Regular cardiac myocyte (primary cell): ENCODE measurements around the gene ATP5F1E. TPM values are rescaled to one million over a fixed set of nuclear protein-coding genes. Genes with fewer than 3 reads are reported as not detected.

Experiments
- total RNA-seq: library from RNA; depleted of rRNA; stranded (reverse); fragments of >200 nt; gene quantifications from 2 replicates; pipeline ENCODE4 v1.2.3, GENCODE V29; 2014

The ATP5F1E gene
- total RNA-seq, result 22.8 and 25.9 TPM in 2 replicates

DNA sequence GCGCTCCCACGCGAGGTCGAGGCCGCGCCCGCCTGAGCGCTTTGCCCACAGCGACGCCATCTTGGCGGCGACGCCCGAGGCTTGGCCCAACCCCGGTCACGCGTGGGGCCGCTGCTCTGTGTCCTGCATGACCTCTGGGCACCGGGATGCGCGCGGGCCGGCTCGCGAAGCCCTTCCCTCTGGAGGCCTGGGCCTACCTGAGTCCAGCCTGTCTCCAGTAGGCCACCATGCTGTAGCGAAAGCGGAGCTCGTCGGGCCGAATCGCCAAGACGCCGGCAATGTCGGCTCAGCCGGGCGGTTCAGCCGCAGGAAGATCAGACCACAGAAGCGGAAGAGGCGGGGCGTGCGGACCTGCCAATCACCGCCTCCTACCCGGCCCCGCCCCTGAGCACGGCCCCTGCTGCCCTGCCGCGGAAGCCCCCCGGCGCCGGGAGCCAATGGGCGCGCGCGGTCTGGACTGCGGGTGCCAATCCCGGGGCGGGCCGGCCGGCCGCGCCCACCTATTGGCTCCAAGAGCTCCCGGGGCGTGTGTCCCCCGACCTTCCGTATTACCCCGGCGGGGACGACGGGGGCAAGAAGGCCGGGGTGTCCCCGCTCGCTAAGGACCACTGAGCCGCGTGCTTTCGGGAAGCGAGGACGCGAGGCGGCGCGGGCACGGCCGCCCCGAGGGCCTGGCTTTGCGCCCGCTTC, at the start of gene ATP5F1E:
ATP5F1E (minus strand) TSS at position 313 of the 690 bp plus-strand sequence; CDS start at position 229, 84 bp downstream.

DNA sequence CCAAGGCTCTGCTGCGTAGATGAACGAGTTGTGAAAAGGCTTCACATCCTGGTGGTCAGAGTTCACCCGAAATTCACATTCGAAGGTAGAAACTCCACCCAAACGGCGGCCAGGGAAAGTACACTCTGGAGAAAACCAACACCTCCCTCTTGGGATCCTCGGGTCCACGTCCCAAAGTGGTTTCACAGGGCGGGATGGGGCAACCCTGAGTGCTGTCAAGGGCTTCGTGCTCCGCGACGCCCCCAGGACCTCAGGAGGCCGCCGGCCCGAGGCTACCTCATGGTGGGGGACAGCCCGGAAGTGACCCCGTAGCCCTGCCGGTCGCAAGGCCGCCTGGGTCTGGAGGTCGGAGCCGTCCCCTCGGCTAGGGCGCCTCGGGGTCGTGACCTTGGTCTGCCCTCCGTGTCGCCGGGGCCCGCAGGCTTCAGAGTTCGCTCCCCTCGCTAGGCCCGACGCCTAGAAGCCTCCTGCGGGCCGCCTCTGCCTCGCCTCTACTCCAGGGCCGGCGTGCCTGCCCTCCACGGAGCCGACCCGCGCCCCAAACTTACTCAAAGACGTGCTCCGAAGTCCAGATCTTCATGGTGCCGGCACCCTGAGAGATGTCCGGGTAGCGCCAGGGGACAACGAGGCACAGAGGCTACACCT, 10.1 kb upstream of the ATP5F1E start, which contains the start of gene PRELID3B:
PRELID3B (minus strand) TSS at position 636 of the 645 bp plus-strand sequence; CDS start at position 580, 56 bp downstream.

DNA sequence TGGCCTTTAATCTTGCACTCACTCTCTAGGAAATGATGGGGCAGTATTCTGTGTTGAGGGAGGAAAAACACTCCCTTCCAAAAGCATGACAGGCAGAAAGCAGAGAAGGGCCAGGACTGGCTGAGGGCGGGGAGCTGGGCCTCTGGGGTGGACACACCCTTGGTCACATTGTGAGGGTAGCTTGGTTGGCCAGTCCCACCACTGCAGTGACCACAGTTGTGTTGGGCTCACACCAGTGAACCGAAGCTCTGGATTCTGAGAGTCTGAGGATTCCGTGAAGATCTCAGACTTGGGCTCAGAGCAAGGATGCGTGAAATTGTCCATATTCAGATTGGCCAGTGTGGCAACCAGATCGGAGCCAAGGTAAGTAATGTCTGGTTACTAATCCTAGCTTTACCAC, 12.9 kb downstream of the ATP5F1E start, which contains the start of gene TUBB1:
TUBB1 (plus strand) TSS at position 213 of the 400 bp plus-strand sequence; CDS start at position 307, 94 bp downstream.

DNA sequence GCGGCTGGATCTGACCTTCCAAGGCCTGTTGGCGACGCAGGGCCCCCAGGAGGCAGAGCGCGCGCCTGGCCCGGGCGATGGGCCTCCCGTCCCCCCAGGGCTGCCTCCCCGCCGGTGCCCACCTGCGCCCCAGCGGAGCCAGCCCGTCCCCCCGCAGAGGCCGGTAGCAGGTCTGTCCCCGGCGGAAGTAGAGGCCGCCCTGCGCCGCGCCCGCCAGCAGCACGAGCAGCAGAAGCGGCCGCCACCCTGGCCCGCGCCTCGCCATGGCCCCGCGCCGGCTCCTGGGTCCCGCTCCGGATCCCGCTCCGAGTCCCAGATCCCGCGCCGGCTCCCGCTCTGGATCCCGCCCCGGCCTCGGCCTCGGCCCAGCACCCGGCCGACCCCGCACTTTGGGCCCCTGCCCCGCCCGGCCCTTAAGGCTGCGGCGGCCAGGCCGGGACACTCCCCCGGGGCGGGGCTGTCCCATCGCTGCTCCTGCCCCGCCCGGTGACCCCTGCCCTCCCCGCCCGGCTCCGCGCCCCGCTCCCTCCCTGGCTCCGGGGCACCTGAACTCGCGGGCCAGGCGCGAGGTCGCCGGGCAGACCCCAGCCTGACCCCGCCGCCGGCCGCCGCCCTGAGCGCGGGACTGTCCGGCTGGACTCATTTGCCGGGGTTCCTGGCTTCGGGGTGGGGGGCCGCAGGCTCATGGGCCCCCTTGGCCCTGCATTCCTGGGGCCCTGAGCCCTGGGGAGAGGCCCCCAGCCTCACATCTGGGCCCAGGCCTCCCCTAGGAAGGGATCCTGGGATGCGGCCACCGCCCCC, 25.1 kb downstream of the ATP5F1E start, which contains the start of gene CTSZ:
CTSZ (minus strand) TSS at position 391 of the 801 bp plus-strand sequence; CDS start at position 265, 126 bp downstream.

GRCh38 chr20:58980711-58981627, 51.2 kb downstream of the ATP5F1E start, which contains the start of gene NELFCD:
Gene NELFCD, plus strand, starts transcription at chr20:58981256. Its CDS starts 54 bp downstream, at chr20:58981310.

Other genes starting within 250 kb of the ATP5F1E start
- 0.58 and 1.1 TPM in 2 replicates for gene GNAS-AS1, start 181.4 kb downstream of the ATP5F1E start, total RNA-seq
- 220 and 244 TPM in 2 replicates for gene GNAS, start 179.6 kb downstream of the ATP5F1E start, total RNA-seq
- 39.7 and 51.0 TPM in 2 replicates for gene NELFCD, start 51.1 kb downstream of the ATP5F1E start, total RNA-seq
- 144 and 156 TPM in 2 replicates for gene CTSZ, start 25.1 kb downstream of the ATP5F1E start, total RNA-seq
- gene TUBB1, start 12.9 kb downstream of the ATP5F1E start, total RNA-seq, result not detected in 2 replicates
- 76.1 and 91.3 TPM in 2 replicates for gene PRELID3B, start 10.5 kb upstream of the ATP5F1E start, total RNA-seq
- not detected in 2 replicates for gene ZNF831, start 131.5 kb upstream of the ATP5F1E start, total RNA-seq